Measurements from ENCODE around the gene TRPV6. TPM values are rescaled to one million over a fixed set of nuclear protein-coding genes. Genes with fewer than 3 reads are reported as not detected.

Gene TRPV6
- total and polyA plus RNA-seq, 4 donors, result 0.33 to 0.69 (median 0.50) TPM; not detected in 1

- Histone ChIP-seq H3K36me3 (ENCODE audit: control insufficient read depth in 1 of 2, insufficient read depth in 2 of 2, low read length in 1 of 2) (no peaks in the 10 kb centered on the region), H3K27me3 (ENCODE audit: control insufficient read depth in 1 of 2, insufficient read depth in 2 of 2, low read length in 1 of 2) (no peaks in the 10 kb centered on the region), H3K4me1 (ENCODE audit: control insufficient read depth in 1 of 2, insufficient read depth in 2 of 2, low read length in 2 of 2) (no peaks in the 10 kb centered on the region), H3K4me3 (ENCODE audit: low read length in 2 of 2) (no peak overlapping the region), H3K9me3 (ENCODE audit: control insufficient read depth, low read length) (no peaks in the 10 kb centered on the region), H3K27ac (ENCODE audit: low read depth in 1 of 2, low read length in 2 of 2) (no peak overlapping the region)
- 87 to 93% methylated on average over 14 of the region's 14 CpGs for WGBS, 2 donors
- peak in 1 of 2 donors; percentile 55 for DNase-seq
- ATAC-seq (ENCODE audit: low FRiP score), result no peak
- intact Hi-C loops (cut with DNase I), result no loop called here
These were observed 10.1 kb downstream of the TRPV6 start for GRCh38 chr7:142875456-142875855.

GRCh38 chr7:142874837-142875236 is 10.7 kb downstream of the TRPV6 start:
- H3K36me3 ChIP-seq (ENCODE audit: control insufficient read depth in 1 of 2, insufficient read depth in 2 of 2, low read length in 1 of 2), result no peaks in the 10 kb centered on the region
- H3K27me3 ChIP-seq (ENCODE audit: control insufficient read depth in 1 of 2, insufficient read depth in 2 of 2, low read length in 1 of 2), result no peaks in the 10 kb centered on the region
- peak in 1 of 2 donors; percentile 24 for DNase-seq
- 92 to 94% methylated on average over 6 of the region's 6 CpGs for WGBS, 2 donors
- H3K9me3 ChIP-seq (ENCODE audit: control insufficient read depth, low read length), result no peaks in the 10 kb centered on the region
- no peaks in the 10 kb centered on the region for H3K4me1 ChIP-seq (ENCODE audit: control insufficient read depth in 1 of 2, insufficient read depth in 2 of 2, low read length in 2 of 2)
- H3K27ac ChIP-seq (ENCODE audit: low read depth in 1 of 2, low read length in 2 of 2), result no peak overlapping the region
- H3K4me3 ChIP-seq (ENCODE audit: low read length in 2 of 2), result no peak overlapping the region
- intact Hi-C loops (cut with DNase I), result no loop called here
- ATAC-seq (ENCODE audit: low FRiP score), result no peak

- ATAC-seq (ENCODE audit: low FRiP score) (no peak), DNase-seq (peak in 1 of 2 donors; percentile 35)
- Histone ChIP-seq H3K27me3 (ENCODE audit: control insufficient read depth in 1 of 2, insufficient read depth in 2 of 2, low read length in 1 of 2) (no peaks in the 10 kb centered on the region), H3K4me1 (ENCODE audit: control insufficient read depth in 1 of 2, insufficient read depth in 2 of 2, low read length in 2 of 2) (no peaks in the 10 kb centered on the region), H3K27ac (ENCODE audit: low read depth in 1 of 2, low read length in 2 of 2) (no peak overlapping the region), H3K4me3 (ENCODE audit: low read length in 2 of 2) (no peak overlapping the region), H3K36me3 (ENCODE audit: control insufficient read depth in 1 of 2, insufficient read depth in 2 of 2, low read length in 1 of 2) (no peaks in the 10 kb centered on the region), H3K9me3 (ENCODE audit: control insufficient read depth, low read length) (no peaks in the 10 kb centered on the region)
- 82 to 84% methylated on average over 7 of the region's 7 CpGs for WGBS, 2 donors
- intact Hi-C loops (cut with DNase I), result no loop called here
These were observed 11.1 kb downstream of the TRPV6 start for GRCh38 chr7:142874409-142874808.

- intact Hi-C loops (cut with DNase I), result no loop called here
- Histone ChIP-seq H3K4me1 (ENCODE audit: control insufficient read depth in 1 of 2, insufficient read depth in 2 of 2, low read length in 2 of 2) (no peaks in the 10 kb centered on the region), H3K4me3 (ENCODE audit: low read length in 2 of 2) (no peak overlapping the region), H3K27ac (ENCODE audit: low read depth in 1 of 2, low read length in 2 of 2) (no peak overlapping the region), H3K27me3 (ENCODE audit: control insufficient read depth in 1 of 2, insufficient read depth in 2 of 2, low read length in 1 of 2) (no peaks in the 10 kb centered on the region), H3K9me3 (ENCODE audit: control insufficient read depth, low read length) (no peaks in the 10 kb centered on the region), H3K36me3 (ENCODE audit: control insufficient read depth in 1 of 2, insufficient read depth in 2 of 2, low read length in 1 of 2) (no peaks in the 10 kb centered on the region)
- 85 to 88% methylated on average over 5 of the region's 5 CpGs for WGBS, 2 donors
- ATAC-seq (ENCODE audit: low FRiP score), result no peak
- DNase-seq, result peak in 1 of 2 donors; percentile 26
These were observed 11.7 kb downstream of the TRPV6 start for GRCh38 chr7:142873871-142874270.

GRCh38 chr7:142873281-142873784 is 12.2 kb downstream of the TRPV6 start:
- intact Hi-C loops (cut with DNase I), result no loop called here
- no peak for ATAC-seq (ENCODE audit: low FRiP score)
- Histone ChIP-seq H3K27me3 (ENCODE audit: control insufficient read depth in 1 of 2, insufficient read depth in 2 of 2, low read length in 1 of 2) (no peaks in the 10 kb centered on the region), H3K27ac (ENCODE audit: low read depth in 1 of 2, low read length in 2 of 2) (no peak overlapping the region), H3K4me3 (ENCODE audit: low read length in 2 of 2) (no peak overlapping the region), H3K4me1 (ENCODE audit: control insufficient read depth in 1 of 2, insufficient read depth in 2 of 2, low read length in 2 of 2) (no peaks in the 10 kb centered on the region), H3K36me3 (ENCODE audit: control insufficient read depth in 1 of 2, insufficient read depth in 2 of 2, low read length in 1 of 2) (peaks cover 0 to 2% of the 10 kb centered on the region in 2 donors), H3K9me3 (ENCODE audit: control insufficient read depth, low read length) (no peaks in the 10 kb centered on the region)
- DNase-seq, result peak in 1 of 2 donors; percentile 70
- WGBS, 2 donors, result 80 to 81% methylated on average over 11 of the region's 11 CpGs

GRCh38 chr7:142872106-142872675 is 13.4 kb downstream of the TRPV6 start:
- peak in 1 of 2 donors; percentile 58 for DNase-seq
- no peaks in the 10 kb centered on the region for H3K4me1 ChIP-seq (ENCODE audit: control insufficient read depth in 1 of 2, insufficient read depth in 2 of 2, low read length in 2 of 2)
- no peak overlapping the region for H3K27ac ChIP-seq (ENCODE audit: low read depth in 1 of 2, low read length in 2 of 2)
- intact Hi-C loops (cut with DNase I), result no loop called here
- H3K27me3 ChIP-seq (ENCODE audit: control insufficient read depth in 1 of 2, insufficient read depth in 2 of 2, low read length in 1 of 2), result no peaks in the 10 kb centered on the region
- no peak for ATAC-seq (ENCODE audit: low FRiP score)
- H3K4me3 ChIP-seq (ENCODE audit: low read length in 2 of 2), result no peak overlapping the region
- peaks cover 0 to 2% of the 10 kb centered on the region in 2 donors for H3K36me3 ChIP-seq (ENCODE audit: control insufficient read depth in 1 of 2, insufficient read depth in 2 of 2, low read length in 1 of 2)
- no peaks in the 10 kb centered on the region for H3K9me3 ChIP-seq (ENCODE audit: control insufficient read depth, low read length)
- WGBS, 2 donors, result 87 to 88% methylated on average over 15 of the region's 15 CpGs

- DNase-seq, result peak in 1 of 2 donors; percentile 44
These were observed 14.1 kb downstream of the TRPV6 start for GRCh38 chr7:142871260-142872105.

GRCh38 chr7:142870566-142871259 is 14.8 kb downstream of the TRPV6 start:
- no peaks in the 10 kb centered on the region for H3K27me3 ChIP-seq (ENCODE audit: control insufficient read depth in 1 of 2, insufficient read depth in 2 of 2, low read length in 1 of 2)
- H3K4me3 ChIP-seq (ENCODE audit: low read length in 2 of 2), result no peak overlapping the region
- H3K27ac ChIP-seq (ENCODE audit: low read depth in 1 of 2, low read length in 2 of 2), result no peak overlapping the region
- ATAC-seq (ENCODE audit: low FRiP score), result no peak
- intact Hi-C loops (cut with DNase I), result loop anchor here in 1 of 2 donors (2.0 kb wide), 1 partner anchor 48 kb away; no protein-coding TSS in a partner anchor
- H3K4me1 ChIP-seq (ENCODE audit: control insufficient read depth in 1 of 2, insufficient read depth in 2 of 2, low read length in 2 of 2), result no peaks in the 10 kb centered on the region
- 78 to 85% methylated on average over 14 of the region's 14 CpGs for WGBS, 2 donors
- no peaks in the 10 kb centered on the region for H3K9me3 ChIP-seq (ENCODE audit: control insufficient read depth, low read length)
- peaks cover 0 to 2% of the 10 kb centered on the region in 2 donors for H3K36me3 ChIP-seq (ENCODE audit: control insufficient read depth in 1 of 2, insufficient read depth in 2 of 2, low read length in 1 of 2)
- peak in 1 of 2 donors; percentile 66 for DNase-seq

More at GRCh38 chr7:142871260-142872105, 14.1 kb downstream of the TRPV6 start:
- 87 to 89% methylated on average over 23 of the region's 23 CpGs for WGBS, 2 donors
- Histone ChIP-seq H3K27me3 (ENCODE audit: control insufficient read depth in 1 of 2, insufficient read depth in 2 of 2, low read length in 1 of 2) (no peaks in the 10 kb centered on the region), H3K27ac (ENCODE audit: low read depth in 1 of 2, low read length in 2 of 2) (no peak overlapping the region), H3K4me3 (ENCODE audit: low read length in 2 of 2) (no peak overlapping the region), H3K9me3 (ENCODE audit: control insufficient read depth, low read length) (no peaks in the 10 kb centered on the region), H3K36me3 (ENCODE audit: control insufficient read depth in 1 of 2, insufficient read depth in 2 of 2, low read length in 1 of 2) (peaks cover 0 to 2% of the 10 kb centered on the region in 2 donors), H3K4me1 (ENCODE audit: control insufficient read depth in 1 of 2, insufficient read depth in 2 of 2, low read length in 2 of 2) (no peaks in the 10 kb centered on the region)
- ATAC-seq (ENCODE audit: low FRiP score), result no peak
- intact Hi-C loops (cut with DNase I), result loop anchor here in 1 of 2 donors (2.0 kb wide), 1 partner anchor 49 kb away; no protein-coding TSS in a partner anchor

Measured in aorta (tissue), 5 donors.